Activated CD8-positive, alpha-beta memory T cell treated with anti-CD3 and anti-CD28 coated beads for 36 hours (primary cell): ENCODE data around the gene ZC3H12D. TPM values are rescaled to one million over a fixed set of nuclear protein-coding genes. Genes with fewer than 3 reads are reported as not detected.

ENCODE experiments used
- CTCF ChIA-PET: fragments of 350-600 bp; sonication (Branson Sonifier 250); formaldehyde crosslinking; loops from one replicate; lab custom pipeline; 2021; ENCODE audit warnings: antibody characterized with exemption; lab: Charles Lee
- POLR2A ChIA-PET: fragments of 350-600 bp; sonication (Branson Sonifier 250); formaldehyde crosslinking; loops from one replicate; lab custom pipeline; 2021; ENCODE audit warnings: antibody characterized with exemption; lab: Charles Lee
- total RNA-seq, 2 experiments: library from RNA; stranded (reverse); gene quantifications; one replicate each; pipeline ENCODE4 v1.2.3, GENCODE V29; 2021

ZC3H12D gene
- 10 to 100 TPM; 85.1 to 89.8 TPM for total RNA-seq

DNA sequence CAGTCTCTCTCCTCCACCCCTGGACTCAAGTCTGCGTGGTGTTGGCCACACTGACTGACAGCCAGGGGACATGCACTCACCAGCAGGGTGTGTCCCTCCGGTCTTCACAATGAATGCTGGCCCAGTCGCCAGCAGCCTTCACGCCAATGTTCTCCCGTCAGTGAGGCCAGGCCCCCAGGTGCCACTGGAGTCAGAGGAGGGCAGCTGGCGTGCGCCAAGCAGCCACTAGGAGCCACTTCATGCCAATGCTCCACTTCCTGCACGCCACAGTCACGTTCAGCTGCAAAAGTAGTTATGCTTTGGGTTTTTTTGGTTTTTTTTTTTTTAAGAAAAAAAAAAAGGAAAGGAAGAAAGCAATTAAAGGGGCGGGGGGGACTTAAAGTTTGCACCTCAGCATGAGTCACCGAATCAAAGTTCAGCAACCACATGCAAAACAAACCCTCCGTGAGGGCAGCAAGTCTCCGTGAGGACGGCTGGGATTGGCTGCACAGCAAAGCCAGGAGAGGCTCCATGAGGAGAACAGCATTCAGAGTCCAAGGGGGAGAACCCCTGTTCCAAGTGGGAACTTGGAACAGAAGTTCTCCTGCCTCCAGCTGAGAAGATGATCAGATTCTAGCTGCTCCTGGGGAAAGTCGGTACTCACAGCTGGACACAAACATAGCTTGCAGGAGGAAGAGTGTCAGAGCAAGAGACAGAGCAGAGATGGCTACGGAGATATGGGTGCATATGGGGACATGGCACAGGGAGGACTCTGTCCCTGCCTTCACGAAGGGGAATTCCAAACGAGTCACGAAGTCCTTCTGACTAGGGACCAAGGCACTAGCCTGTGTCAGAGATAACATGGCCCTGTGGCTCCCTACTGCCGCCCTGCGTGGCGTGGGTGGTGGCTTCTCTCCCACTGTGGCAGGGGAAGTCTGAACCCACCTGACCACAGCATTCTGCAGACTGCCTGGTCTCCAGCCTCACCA, at the start of gene ZC3H12D:
Gene ZC3H12D, minus strand, starts transcription at position 282 of the 968 bp plus-strand sequence. CDS start 10,471 bp downstream, outside the sequence.
- CTCF ChIA-PET = interaction anchor here (0.7 to 3.6 kb wide), 7 partner anchors 10 to 398 kb away, joined by 3 to 31 read pairs (median 4); no protein-coding TSS in a partner anchor
- POLR2A ChIA-PET = interaction anchor here (0.6 to 3.3 kb wide), 7 partner anchors 10 to 453 kb away, joined by 3 to 50 read pairs (median 4); no protein-coding TSS in a partner anchor

GRCh38 chr6:149529650-149530049, 44.8 kb upstream of the ZC3H12D start:
- CTCF ChIA-PET = interaction anchor here (2.4 kb wide), 1 partner anchor 14 kb away, joined by 6 read pairs; no protein-coding TSS in a partner anchor
- POLR2A ChIA-PET = no interaction called here

DNA sequence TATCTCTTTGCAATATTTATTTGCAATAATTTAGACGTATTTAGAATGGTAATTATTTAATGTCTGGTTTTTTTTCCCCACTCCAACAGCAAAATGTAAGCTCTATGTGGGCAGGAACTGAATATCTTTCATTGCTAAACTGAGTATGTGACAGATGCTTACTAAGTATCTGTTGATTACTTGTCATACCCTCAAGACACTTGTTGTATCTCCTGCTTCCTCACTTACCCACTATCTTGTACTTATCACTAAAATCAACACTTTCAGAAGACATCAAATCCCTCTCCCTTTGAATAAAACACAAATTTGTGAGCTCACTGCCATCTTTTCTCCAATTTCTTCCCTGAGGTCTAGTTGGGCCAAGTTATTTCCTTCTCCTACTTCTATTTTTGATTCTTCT, 30.7 kb upstream of the ZC3H12D start:
- CTCF ChIA-PET = interaction anchor here (0.6 to 2.1 kb wide), 8 partner anchors 13 to 220 kb away, joined by 3 to 6 read pairs (median 3); no protein-coding TSS in a partner anchor

GRCh38 chr6:149513915-149514314, 29.1 kb upstream of the ZC3H12D start:
- ChIA-PET POLR2A (no interaction called here), CTCF (interaction anchor here (0.7 to 1.4 kb wide), 4 partner anchors 10 to 82 kb away, joined by 3 to 4 read pairs (median 3); no protein-coding TSS in a partner anchor)

More for the DNA sequence above, 30.7 kb upstream of the ZC3H12D start:
- POLR2A ChIA-PET = interaction anchor here (0.6 kb wide), 1 partner anchor 8 kb away, joined by 6 read pairs; no protein-coding TSS in a partner anchor

- ChIA-PET POLR2A (interaction anchor here (0.5 to 0.6 kb wide), 3 partner anchors 43 to 385 kb away, joined by 4 to 8 read pairs (median 4); no protein-coding TSS in a partner anchor), CTCF (interaction anchor here (0.6 kb wide), 1 partner anchor 16 kb away, joined by 4 read pairs; no protein-coding TSS in a partner anchor)
Measured at GRCh38 chr6:149510793-149511512, 26.1 kb upstream of the ZC3H12D start.

DNA sequence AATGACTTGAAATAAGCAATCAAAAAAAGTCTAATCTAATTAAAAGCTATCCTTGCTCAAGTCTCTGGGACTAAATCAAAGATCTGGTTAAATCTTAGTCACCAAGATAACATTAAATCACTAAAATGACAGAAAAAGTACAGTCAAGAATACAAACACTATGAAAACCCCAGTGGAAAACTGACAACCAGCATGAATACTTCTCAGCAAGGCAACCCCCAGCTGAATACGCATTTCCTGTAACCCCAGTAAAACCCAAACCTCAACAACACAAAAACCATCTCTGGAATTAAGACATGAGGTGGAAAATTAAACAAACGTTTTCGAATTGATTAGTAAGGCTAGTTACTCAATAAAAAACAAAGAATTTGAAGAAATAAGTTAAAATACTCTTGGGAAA, 23.7 kb upstream of the ZC3H12D start:
- POLR2A ChIA-PET = interaction anchor here (1.2 to 2.1 kb wide), 4 partner anchors 10 to 25 kb away, joined by 3 to 10 read pairs (median 7); partner anchors contain the start of gene ZC3H12D
- CTCF ChIA-PET = interaction anchor here (1.0 to 2.0 kb wide), 6 partner anchors 8 to 28 kb away, joined by 4 to 10 read pairs (median 4); partner anchors contain the start of gene ZC3H12D

DNA sequence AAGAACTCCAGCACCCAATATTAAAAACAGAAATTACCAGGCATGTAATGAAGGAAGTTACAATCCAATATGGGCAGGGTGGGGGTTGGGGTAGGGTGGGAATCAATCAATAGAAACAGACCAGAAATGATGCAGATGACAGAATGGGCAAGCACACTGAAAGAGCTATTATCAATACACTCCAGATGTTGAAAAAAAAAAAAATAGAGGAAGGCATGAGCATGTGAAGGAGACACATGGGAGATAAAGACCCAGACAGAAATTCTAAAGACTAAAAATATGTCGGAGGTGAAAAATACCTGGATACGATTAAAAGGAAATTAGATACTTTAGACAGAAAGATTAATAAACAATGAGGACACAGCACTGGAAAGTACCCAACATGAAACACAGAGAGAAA, 19.1 kb upstream of the ZC3H12D start:
- ChIA-PET CTCF (interaction anchor here (1.4 kb wide), 1 partner anchor 9 kb away, joined by 3 read pairs; no protein-coding TSS in a partner anchor), POLR2A (no interaction called here)

DNA sequence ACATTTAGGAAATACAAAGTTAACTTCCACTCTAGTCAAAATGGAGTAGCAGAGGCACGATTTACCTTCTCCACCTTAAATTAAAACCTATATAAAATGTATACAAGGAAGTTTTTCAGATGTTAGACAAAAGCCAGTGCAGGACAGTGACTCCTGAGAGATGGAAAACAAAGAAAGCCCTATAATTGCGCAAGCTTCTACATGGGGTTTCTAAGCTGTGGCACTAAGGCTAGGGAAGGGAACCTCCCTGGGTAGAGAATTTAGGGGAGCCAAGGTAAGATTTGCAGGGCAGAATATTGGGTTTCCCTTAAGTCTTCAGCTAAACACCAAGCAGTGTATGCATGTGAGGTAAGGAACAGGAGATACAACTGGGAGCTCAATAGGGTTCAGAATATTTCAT, 18.5 kb upstream of the ZC3H12D start:
- POLR2A ChIA-PET = no interaction called here

DNA sequence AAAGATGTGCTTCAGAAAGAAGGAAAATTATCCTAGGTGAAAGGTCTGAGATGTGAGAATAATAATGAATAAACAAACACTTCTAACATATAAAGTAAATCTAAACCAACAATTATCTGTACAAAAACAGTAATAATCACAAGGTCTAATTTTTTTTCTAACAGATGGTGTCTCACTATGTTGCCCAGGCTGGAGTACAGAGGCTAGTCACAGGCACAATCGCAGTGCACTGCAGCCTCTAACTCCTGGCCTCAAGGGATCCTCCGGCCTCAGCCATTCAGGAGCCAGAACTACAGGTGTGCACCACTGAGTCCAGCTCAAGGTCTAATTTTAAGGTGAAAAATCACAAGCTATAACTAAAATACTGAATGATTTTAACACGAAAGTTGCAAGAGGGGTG, 17.0 kb upstream of the ZC3H12D start:
- ChIA-PET CTCF (interaction anchor here (0.6 kb wide), 1 partner anchor 64 kb away, joined by 3 read pairs; no protein-coding TSS in a partner anchor), POLR2A (no interaction called here)

More for the DNA sequence above, 18.5 kb upstream of the ZC3H12D start:
- CTCF ChIA-PET = interaction anchor here (0.7 to 1.4 kb wide), 2 partner anchors 8 to 71 kb away, joined by 3 to 4 read pairs; no protein-coding TSS in a partner anchor

GRCh38 chr6:149501201-149501600, 16.4 kb upstream of the ZC3H12D start:
- POLR2A ChIA-PET = interaction anchor here (0.7 kb wide), 2 partner anchors 237 to 741 kb away, joined by 3 to 4 read pairs; no protein-coding TSS in a partner anchor
- CTCF ChIA-PET = interaction anchor here (0.9 kb wide), 1 partner anchor 35 kb away, joined by 5 read pairs; no protein-coding TSS in a partner anchor

- ChIA-PET POLR2A (no interaction called here), CTCF (interaction anchor here (0.7 to 2.5 kb wide), 3 partner anchors 9 to 36 kb away, joined by 4 to 7 read pairs (median 5); partner anchors contain the start of gene ZC3H12D)
Measured at GRCh38 chr6:149500096-149500495, 15.3 kb upstream of the ZC3H12D start.

DNA sequence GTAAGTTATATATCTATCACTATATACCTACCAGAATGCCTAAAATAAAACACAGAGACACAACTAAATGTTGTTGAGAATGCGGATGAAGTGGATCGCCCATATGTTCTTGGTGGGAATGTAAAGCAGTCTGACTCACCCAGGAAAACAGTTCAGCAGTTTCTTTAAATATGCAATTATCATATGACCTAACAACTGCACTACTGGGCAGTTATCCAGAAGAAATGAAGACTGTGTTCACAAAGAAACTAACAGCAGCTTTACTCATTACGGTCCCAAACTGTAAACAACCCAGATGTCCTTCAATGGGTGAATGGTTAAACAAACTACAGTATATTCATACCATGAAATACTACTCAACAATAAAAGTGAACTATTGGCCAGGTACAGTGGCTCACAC, 14.3 kb upstream of the ZC3H12D start:
- ChIA-PET CTCF (interaction anchor here (0.9 to 2.5 kb wide), 3 partner anchors 9 to 14 kb away, joined by 4 to 7 read pairs (median 5); partner anchors contain the start of gene ZC3H12D), POLR2A (interaction anchor here (1.6 kb wide), 1 partner anchor 9 kb away, joined by 6 read pairs; no protein-coding TSS in a partner anchor)

- CTCF ChIA-PET = interaction anchor here (1.0 to 4.6 kb wide), 2 partner anchors 12 to 413 kb away, joined by 3 to 31 read pairs; partner anchors contain the start of gene ZC3H12D
- POLR2A ChIA-PET = no interaction called here
Measured at GRCh38 chr6:149497365-149497764, 12.6 kb upstream of the ZC3H12D start.

DNA sequence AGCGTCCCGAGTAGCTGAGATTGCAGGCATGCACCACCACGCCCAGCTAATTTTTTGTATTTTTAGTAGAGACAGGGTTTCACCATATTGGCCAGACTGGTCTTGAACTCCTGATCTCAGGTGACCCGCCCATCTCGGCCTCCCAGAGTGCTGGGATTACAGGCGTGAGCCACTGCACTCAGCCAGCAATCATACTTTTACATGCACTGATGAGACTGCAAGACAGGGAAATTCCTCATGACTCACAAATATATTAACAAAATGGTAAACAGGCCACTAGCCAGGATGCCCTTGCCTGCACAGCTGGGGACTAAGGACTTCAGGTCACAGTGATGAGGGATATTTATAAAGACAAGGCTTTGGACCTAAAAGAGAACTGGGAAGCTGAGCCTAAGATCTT, 11.8 kb upstream of the ZC3H12D start:
- CTCF ChIA-PET = interaction anchor here (0.7 to 4.6 kb wide), 5 partner anchors 9 to 412 kb away, joined by 3 to 31 read pairs (median 3); partner anchors contain the start of gene ZC3H12D
- POLR2A ChIA-PET = interaction anchor here (2.3 kb wide), 1 partner anchor 12 kb away, joined by 50 read pairs; the partner anchor contains the start of gene ZC3H12D

DNA sequence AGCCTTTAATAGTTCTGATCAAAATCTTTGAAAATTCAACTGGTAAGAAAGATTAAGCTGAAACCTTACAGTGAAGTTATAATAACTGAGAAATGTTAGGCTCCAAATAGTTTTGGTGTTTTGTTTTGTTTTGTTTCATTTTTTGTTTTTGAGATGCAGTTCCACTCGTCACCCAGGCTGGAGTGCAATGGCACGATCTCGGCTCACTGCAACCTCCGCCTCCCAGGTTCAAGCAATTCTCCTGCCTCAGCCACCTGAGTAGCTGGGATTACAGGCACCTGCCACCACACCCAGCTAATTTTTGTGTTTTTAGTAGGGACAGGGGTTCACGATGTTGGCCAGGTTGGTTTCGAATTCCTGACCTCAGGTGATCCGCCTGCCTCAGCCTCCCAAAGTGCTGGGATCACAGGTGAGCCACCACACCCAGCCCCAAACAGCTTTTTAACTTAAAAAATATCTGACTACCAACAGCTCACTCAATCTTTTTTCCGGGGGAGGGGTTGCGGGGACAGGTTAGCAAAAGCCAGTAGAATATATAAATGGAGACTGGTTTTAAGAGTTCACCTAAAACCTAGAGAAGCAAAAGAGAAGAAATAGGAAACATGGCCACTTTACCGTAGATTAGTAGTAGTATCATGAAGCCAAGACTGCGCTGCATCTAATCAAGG, 10.7 kb upstream of the ZC3H12D start:
- POLR2A ChIA-PET = interaction anchor here (1.2 to 2.3 kb wide), 2 partner anchors 11 to 462 kb away, joined by 4 to 50 read pairs; partner anchors contain the start of gene ZC3H12D

DNA sequence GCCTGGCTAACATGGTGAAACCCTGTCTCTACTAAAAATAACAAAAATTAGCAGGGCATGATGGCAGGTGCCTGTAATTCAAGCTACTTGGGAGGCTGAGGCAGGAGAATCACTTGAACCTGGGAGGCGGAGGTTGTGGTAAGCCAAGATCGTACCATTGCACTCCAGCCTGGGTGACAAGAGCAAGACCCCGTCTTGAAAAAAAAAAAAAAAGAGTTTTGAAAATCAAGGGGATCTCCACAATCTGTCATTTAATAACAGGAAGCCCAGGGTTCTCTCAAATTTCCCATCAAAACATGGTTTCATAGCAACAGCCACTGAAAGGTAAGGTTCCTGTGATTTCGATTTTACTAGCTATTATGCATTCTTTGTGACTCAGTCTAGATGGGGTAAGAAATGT, 10.0 kb upstream of the ZC3H12D start:
- CTCF ChIA-PET = interaction anchor here (0.7 to 4.6 kb wide), 6 partner anchors 9 to 62 kb away, joined by 3 to 31 read pairs (median 4); partner anchors contain the start of gene ZC3H12D
- POLR2A ChIA-PET = interaction anchor here (0.8 to 2.3 kb wide), 3 partner anchors 10 to 462 kb away, joined by 3 to 50 read pairs (median 4); partner anchors contain the start of gene ZC3H12D

More for the DNA sequence above, 10.7 kb upstream of the ZC3H12D start:
- CTCF ChIA-PET = interaction anchor here (0.7 to 4.6 kb wide), 7 partner anchors 8 to 63 kb away, joined by 3 to 31 read pairs (median 4); partner anchors contain the start of gene ZC3H12D
